Measurements from ENCODE around the gene MRPS15. TPM values are rescaled to one million over a fixed set of nuclear protein-coding genes. Genes with fewer than 3 reads are reported as not detected.
A peak's percentile ranks its signal among the peaks of the same experiment; 100 is the strongest.

The MRPS15 gene
- total and polyA plus RNA-seq, 2 of the 13 experiments (the other 11 are each of a cell fraction or from before 2014, with no cell fraction given): 59.0 to 113 TPM

DNA sequence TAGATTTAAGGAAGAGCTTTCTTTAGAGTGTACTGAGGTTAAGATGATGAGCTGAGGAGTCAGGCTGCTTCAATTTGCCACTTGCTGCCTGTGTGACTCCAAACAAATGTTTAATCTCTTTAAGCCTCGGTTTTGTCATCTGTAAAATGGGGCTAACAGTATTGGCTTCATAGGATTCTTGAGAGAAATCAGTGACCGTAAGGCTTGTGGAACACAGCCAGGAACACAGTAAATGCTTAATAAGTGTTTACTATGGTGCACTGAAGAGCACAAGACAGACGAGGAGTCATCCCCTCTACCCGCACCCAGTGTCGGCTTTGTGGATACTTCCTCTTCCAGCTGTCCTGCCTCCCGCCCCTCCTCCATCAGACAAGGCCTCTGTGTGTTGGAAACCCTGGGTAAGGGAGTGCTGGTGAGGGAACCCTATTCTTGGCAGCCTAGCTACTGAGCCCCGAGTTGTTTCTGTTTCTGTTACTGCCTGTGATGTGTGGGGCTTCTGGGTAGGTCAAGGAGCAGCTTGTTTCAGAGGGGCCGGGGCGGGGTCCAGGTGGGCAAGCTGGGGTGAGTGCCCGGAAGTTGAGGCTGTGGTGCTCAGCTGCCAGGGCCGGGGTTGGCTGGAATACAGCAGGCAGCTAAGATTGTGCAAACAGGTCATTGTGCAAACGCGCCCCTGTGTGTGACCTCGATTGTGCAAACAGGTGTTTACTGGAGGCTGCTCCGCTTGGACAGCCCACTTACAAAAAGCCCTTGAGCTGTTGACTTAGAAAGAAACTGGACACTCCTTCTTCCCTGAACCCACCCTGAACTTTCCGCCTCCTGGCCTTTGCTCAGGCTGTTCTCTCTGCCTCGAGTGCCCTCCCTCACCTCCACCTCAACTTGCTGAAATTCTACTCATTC, 22.5 kb upstream of the MRPS15 start (continued):
- TF ChIP-seq, protein P1, sequence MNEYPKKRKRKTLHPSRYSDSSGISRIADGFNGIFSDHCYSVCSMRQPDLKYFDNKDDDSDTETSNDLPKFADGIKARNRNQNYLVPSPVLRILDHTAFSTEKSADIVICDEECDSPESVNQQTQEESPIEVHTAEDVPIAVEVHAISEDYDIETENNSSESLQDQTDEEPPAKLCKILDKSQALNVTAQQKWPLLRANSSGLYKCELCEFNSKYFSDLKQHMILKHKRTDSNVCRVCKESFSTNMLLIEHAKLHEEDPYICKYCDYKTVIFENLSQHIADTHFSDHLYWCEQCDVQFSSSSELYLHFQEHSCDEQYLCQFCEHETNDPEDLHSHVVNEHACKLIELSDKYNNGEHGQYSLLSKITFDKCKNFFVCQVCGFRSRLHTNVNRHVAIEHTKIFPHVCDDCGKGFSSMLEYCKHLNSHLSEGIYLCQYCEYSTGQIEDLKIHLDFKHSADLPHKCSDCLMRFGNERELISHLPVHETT (CRISPR knock-in tag; conservative IDR thresholded peaks at IDR 0.05): peak; percentile 58; the same call in 1 of the 2 replicates
- TF ChIP-seq, protein P2, sequence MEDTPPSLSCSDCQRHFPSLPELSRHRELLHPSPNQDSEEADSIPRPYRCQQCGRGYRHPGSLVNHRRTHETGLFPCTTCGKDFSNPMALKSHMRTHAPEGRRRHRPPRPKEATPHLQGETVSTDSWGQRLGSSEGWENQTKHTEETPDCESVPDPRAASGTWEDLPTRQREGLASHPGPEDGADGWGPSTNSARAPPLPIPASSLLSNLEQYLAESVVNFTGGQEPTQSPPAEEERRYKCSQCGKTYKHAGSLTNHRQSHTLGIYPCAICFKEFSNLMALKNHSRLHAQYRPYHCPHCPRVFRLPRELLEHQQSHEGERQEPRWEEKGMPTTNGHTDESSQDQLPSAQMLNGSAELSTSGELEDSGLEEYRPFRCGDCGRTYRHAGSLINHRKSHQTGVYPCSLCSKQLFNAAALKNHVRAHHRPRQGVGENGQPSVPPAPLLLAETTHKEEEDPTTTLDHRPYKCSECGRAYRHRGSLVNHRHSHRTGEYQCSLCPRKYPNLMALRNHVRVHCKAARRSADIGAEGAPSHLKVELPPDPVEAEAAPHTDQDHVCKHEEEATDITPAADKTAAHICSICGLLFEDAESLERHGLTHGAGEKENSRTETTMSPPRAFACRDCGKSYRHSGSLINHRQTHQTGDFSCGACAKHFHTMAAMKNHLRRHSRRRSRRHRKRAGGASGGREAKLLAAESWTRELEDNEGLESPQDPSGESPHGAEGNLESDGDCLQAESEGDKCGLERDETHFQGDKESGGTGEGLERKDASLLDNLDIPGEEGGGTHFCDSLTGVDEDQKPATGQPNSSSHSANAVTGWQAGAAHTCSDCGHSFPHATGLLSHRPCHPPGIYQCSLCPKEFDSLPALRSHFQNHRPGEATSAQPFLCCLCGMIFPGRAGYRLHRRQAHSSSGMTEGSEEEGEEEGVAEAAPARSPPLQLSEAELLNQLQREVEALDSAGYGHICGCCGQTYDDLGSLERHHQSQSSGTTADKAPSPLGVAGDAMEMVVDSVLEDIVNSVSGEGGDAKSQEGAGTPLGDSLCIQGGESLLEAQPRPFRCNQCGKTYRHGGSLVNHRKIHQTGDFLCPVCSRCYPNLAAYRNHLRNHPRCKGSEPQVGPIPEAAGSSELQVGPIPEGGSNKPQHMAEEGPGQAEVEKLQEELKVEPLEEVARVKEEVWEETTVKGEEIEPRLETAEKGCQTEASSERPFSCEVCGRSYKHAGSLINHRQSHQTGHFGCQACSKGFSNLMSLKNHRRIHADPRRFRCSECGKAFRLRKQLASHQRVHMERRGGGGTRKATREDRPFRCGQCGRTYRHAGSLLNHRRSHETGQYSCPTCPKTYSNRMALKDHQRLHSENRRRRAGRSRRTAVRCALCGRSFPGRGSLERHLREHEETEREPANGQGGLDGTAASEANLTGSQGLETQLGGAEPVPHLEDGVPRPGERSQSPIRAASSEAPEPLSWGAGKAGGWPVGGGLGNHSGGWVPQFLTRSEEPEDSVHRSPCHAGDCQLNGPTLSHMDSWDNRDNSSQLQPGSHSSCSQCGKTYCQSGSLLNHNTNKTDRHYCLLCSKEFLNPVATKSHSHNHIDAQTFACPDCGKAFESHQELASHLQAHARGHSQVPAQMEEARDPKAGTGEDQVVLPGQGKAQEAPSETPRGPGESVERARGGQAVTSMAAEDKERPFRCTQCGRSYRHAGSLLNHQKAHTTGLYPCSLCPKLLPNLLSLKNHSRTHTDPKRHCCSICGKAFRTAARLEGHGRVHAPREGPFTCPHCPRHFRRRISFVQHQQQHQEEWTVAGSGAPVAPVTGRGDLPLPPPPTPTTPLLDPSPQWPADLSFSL (CRISPR knock-in tag; IDR thresholded peaks at IDR 0.05): no peak
- no peak for TF ChIP-seq ZNF780A (CRISPR knock-in tag; IDR thresholded peaks at IDR 0.05)
- TF ChIP-seq SMAD3 (CRISPR knock-in tag; IDR thresholded peaks at IDR 0.05): peak; percentile 96
- peak; percentile 31; the same call in 1 of the 2 replicates for TF ChIP-seq CHD2 (IDR thresholded peaks at IDR 0.05; ENCODE audit: low read depth, low read length)
- no peak for TF ChIP-seq HOXA9 (CRISPR knock-in tag; IDR thresholded peaks at IDR 0.05; ENCODE audit: borderline replicate concordance)
- peak; percentile 66; the same call in 1 of the 2 replicates for TF ChIP-seq ZNF501 (CRISPR knock-in tag; IDR thresholded peaks at IDR 0.05)
- TF ChIP-seq CHD4 (IDR thresholded peaks at IDR 0.05; ENCODE audit: borderline replicate concordance, low read length): peak; percentile 100
- TF ChIP-seq, protein P3, sequence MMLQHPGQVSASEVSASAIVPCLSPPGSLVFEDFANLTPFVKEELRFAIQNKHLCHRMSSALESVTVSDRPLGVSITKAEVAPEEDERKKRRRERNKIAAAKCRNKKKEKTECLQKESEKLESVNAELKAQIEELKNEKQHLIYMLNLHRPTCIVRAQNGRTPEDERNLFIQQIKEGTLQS (CRISPR knock-in tag; IDR thresholded peaks at IDR 0.05): peak; percentile 76
- TF ChIP-seq ARNT2 (CRISPR knock-in tag; IDR thresholded peaks at IDR 0.05; ENCODE audit: low read depth): peak; percentile 91
- TF ChIP-seq MYNN (CRISPR knock-in tag; IDR thresholded peaks at IDR 0.05; ENCODE audit: low read depth): no peak
- 0 out of 2 replicates have a peak, but pooled peaks have one; percentile 49 for TF ChIP-seq BORCS8-MEF2B (CRISPR knock-in tag; IDR thresholded peaks at IDR 0.05)
- no peak for TF ChIP-seq ZNF616 (CRISPR knock-in tag; IDR thresholded peaks at IDR 0.05; ENCODE audit: low read depth)
- peak; percentile 94 for TF ChIP-seq NFKB2 (CRISPR knock-in tag; IDR thresholded peaks at IDR 0.05; ENCODE audit: borderline replicate concordance)
- peak; percentile 84 for TF ChIP-seq ZMYM4 (CRISPR knock-in tag; IDR thresholded peaks at IDR 0.05)
- TF ChIP-seq, protein P4, sequence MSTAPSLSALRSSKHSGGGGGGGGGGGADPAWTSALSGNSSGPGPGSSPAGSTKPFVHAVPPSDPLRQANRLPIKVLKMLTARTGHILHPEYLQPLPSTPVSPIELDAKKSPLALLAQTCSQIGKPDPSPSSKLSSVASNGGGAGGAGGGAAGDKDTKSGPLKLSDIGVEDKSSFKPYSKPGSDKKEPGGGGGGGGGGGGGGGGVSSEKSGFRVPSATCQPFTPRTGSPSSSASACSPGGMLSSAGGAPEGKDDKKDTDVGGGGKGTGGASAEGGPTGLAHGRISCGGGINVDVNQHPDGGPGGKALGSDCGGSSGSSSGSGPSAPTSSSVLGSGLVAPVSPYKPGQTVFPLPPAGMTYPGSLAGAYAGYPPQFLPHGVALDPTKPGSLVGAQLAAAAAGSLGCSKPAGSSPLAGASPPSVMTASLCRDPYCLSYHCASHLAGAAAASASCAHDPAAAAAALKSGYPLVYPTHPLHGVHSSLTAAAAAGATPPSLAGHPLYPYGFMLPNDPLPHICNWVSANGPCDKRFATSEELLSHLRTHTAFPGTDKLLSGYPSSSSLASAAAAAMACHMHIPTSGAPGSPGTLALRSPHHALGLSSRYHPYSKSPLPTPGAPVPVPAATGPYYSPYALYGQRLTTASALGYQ (CRISPR knock-in tag; IDR thresholded peaks at IDR 0.05): peak; percentile 98
- peak; percentile 80 for TF ChIP-seq ZSCAN29 (CRISPR knock-in tag; conservative IDR thresholded peaks at IDR 0.05)
- peak; percentile 81; the same call in 1 of the 2 replicates for TF ChIP-seq ZNF775 (CRISPR knock-in tag; IDR thresholded peaks at IDR 0.05; ENCODE audit: borderline replicate concordance)

All from HepG2 (cell line).